Colonic mucosa (tissue), 4 donors: Measurements from ENCODE around the gene NOP9. TPM values are rescaled to one million over a fixed set of nuclear protein-coding genes. Genes with fewer than 3 reads are reported as not detected.

ENCODE experiments used
- DNase-seq: peaks from one replicate; pipeline ENCODE4 v3.0.0-alpha.2; 2020
- H3K27ac ChIP-seq: fragments of 200-600 bp; one replicate; pipeline ENCODE4 v1.8.0; 2021
- H3K27me3 ChIP-seq: fragments of 200-600 bp; one replicate; pipeline ENCODE4 v1.8.0; 2021
- H3K36me3 ChIP-seq: fragments of 200-600 bp; one replicate; pipeline ENCODE4 v1.8.0; 2021
- H3K4me1 ChIP-seq: fragments of 200-600 bp; one replicate; pipeline ENCODE4 v1.8.0; 2021; ENCODE audit warnings: mild to moderate bottlenecking
- H3K4me3 ChIP-seq: fragments of 200-600 bp; one replicate; pipeline ENCODE4 v1.8.0; 2021
- H3K9ac ChIP-seq, 2 donors: one replicate each; pipeline ENCODE4 v1.7.0; 2013; ENCODE audit warnings: control low read depth in 2 of 2, low read depth in 2 of 2, low read length in 2 of 2
- H3K9me3 ChIP-seq: fragments of 200-600 bp; one replicate; pipeline ENCODE4 v1.8.0; 2021
- CTCF ChIP-seq: fragments of 200-600 bp; IDR thresholded peaks from one replicate; pipeline ENCODE4 v1.8.0; 2022; ENCODE audit warnings: antibody characterized with exemption, mild to moderate bottlenecking
- intact Hi-C: fragments of 100-400 bp; cut with DNase I; formaldehyde crosslinking; loops from one replicate; pipeline ENCODE4 v1.14.1; 2022
- total RNA-seq, 2 donors: library from RNA; stranded (reverse); fragmentation: NEBNext Ultra II Directional in 1 of 2; extraction: Animal tissue kit (Norgen Biotek cat#: 25700) in 1 of 2; gene quantifications; one replicate each; pipeline ENCODE4 v1.2.1, GENCODE V29; 2021
- donor health status: healthy.
- donor health status: DM: no; HTN: no; CAD: no.
- donor health status: DM: no; HTN: no; CAD: no.

Gene NOP9
- total RNA-seq, 2 donors from 2014 or later, result 23.8 to 49.8 TPM

DNA sequence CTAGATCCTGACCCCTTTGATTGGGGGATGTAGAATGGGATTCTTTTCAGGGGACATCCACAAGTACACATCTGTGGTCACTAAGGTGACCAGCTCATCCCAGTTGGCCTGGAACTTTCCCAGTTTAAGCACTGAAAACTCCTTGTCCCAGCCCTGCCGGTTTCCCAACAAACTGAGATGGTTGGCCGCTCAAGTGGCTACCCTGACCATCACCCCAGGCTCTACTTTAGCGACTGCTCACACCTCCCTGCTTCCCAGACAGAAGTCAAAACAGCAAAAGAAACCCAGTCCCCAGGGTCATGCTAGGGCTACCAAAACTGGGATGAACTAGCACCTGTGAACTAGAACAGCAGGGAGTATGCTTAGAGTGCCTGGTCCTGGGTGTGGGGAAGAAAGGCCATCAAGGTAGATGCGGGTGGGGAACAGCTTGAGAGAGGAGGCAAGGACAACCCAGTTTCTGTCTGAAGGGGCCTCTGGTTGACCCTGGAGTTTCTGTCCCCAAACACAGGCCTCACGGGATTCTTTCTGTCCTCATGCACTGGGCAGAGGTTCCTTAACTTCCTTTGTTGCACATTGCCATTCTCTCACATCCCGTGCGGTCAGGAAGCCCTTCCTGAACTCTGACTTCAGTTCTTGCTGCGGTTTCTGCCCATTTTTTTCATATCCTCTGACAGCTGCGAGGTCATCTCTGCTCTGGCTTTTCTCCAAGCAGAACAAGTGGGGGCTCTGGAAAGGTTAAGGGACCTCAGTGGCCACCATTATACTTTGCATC lies 13.3 kb downstream of the NOP9 start:
- intact Hi-C loops, result no loop called here
- Histone ChIP-seq H3K4me3 (no peak overlapping the region), H3K9ac (peak overlapping the region in 1 of 2 donors; percentile 64), H3K27ac (peak overlapping the region; percentile 62), H3K36me3 (no peaks in the 10 kb centered on the region), H3K27me3 (no peaks in the 10 kb centered on the region), H3K4me1 (peaks cover 13% of the 10 kb centered on the region), H3K9me3 (no peaks in the 10 kb centered on the region)
- DNase-seq, result no peak
- TF ChIP-seq CTCF, result no peak

DNA sequence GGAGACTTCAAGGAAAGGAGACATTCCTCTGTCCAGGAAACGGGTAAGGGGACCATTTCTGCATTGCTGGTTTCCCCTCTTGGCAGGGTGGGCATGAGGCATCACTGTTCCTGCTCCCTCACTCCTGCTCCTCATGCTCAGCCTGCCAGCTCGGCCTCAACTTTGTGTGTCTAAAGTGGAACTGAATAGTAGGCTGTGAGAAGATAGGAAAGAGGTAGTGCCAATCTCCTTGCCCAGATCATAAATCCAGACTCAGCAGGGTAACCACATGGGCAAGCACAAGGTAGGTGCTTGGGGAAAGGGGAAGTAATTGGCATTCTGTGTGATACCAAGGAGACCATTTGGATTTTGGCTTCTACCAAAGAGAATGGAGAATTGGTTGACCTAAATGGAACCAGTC lies 14.3 kb downstream of the NOP9 start:
- Histone ChIP-seq H3K9me3 (no peaks in the 10 kb centered on the region), H3K9ac (peak overlapping the region in 1 of 2 donors; percentile 27), H3K4me3 (no peak overlapping the region), H3K27me3 (no peaks in the 10 kb centered on the region), H3K36me3 (no peaks in the 10 kb centered on the region), H3K4me1 (peaks cover 13% of the 10 kb centered on the region), H3K27ac (peak overlapping the region; percentile 62)
- no peak for DNase-seq
- intact Hi-C loops, result no loop called here
- no peak for TF ChIP-seq CTCF

DNA sequence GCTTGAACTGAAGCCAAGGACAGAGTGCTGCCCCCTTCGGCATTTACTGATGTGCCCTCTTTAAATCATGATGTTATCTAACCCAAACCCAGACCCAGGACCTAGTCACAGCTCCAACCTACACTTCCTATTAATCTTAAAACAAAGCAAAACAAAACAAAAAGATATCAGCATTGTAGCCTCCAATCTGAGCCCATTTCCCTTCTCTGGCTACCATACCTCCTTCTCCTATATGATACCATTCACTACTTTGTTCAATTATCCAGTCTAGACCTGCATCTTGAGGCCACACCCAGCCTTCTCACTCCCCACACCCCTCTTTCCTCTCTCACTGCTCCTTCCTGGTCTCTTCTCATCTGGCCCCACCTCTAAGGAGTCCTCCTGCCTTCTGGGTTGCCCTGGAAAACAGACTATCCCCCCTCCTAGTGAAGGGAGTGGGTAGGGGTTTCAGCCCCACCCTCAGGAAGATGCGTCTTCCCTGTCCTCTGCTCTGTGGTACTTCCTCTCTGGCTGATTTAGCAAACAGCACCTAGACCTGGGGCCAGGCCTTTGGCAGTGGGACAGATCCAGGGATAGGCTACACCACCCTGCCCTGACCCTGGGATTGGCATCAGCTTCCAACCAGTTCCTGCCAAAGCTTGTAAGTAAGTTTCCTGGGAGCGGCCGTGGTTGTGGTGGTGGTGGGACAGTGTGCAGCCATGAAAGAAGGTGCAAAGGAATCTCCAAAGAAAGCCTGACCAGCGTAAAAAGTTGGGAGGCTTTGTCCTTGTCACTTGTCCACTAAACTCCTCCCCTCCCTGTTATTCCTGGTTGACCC lies 14.9 kb downstream of the NOP9 start:
- H3K36me3 ChIP-seq, result no peaks in the 10 kb centered on the region
- no peak overlapping the region for H3K27ac ChIP-seq
- DNase-seq, result no peak
- intact Hi-C loops, result no loop called here
- TF ChIP-seq CTCF, result no peak
- H3K9me3 ChIP-seq, result no peaks in the 10 kb centered on the region
- H3K27me3 ChIP-seq, result no peaks in the 10 kb centered on the region
- H3K9ac ChIP-seq, result no peak overlapping the region
- peaks cover 13% of the 10 kb centered on the region for H3K4me1 ChIP-seq
- H3K4me3 ChIP-seq, result no peak overlapping the region

DNA sequence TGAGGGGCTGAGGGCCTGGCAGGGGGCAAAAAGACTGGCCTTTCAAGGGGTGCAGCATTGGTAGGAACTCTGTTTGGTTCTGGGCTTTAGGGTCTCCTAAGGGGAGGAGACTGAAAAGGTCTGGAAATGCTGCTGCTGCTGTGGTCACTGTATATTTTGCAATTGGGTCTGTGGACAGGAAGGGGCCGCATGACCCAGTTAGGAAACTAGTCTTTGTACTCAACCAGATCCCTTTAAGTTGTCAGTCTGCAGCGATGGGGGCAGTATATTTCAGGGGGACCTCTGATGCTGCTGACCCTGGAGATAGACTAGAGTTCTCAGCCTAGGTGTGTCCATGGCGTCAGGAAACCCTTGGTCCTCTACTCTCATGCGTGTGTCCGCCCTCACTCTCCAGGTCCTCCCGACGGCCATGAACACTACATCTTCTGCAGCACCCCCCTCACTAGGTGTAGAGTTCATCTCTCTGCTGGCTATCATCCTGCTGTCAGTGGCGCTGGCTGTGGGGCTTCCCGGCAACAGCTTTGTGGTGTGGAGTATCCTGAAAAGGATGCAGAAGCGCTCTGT lies 15.7 kb downstream of the NOP9 start:
- H3K9me3 ChIP-seq, result no peaks in the 10 kb centered on the region
- H3K4me3 ChIP-seq, result peak overlapping the region; percentile 2
- TF ChIP-seq CTCF, result no peak
- H3K36me3 ChIP-seq, result no peaks in the 10 kb centered on the region
- H3K27me3 ChIP-seq, result no peaks in the 10 kb centered on the region
- peaks cover 6% of the 10 kb centered on the region for H3K4me1 ChIP-seq
- intact Hi-C loops, result no loop called here
- no peak for DNase-seq
- no peak overlapping the region for H3K27ac ChIP-seq
- H3K9ac ChIP-seq, result peak overlapping the region in 1 of 2 donors; percentile 23

- Histone ChIP-seq H3K36me3 (no peaks in the 10 kb centered on the region), H3K4me3 (peak overlapping the region; percentile 2), H3K4me1 (peaks cover 5% of the 10 kb centered on the region), H3K27me3 (no peaks in the 10 kb centered on the region), H3K9ac (peak overlapping the region in 1 of 2 donors; percentile 23), H3K27ac (peak overlapping the region; percentile 42), H3K9me3 (no peaks in the 10 kb centered on the region)
- peak; percentile 73 for DNase-seq
- TF ChIP-seq CTCF, result peak; percentile 19
- intact Hi-C loops, result no loop called here
These were observed 16.4 kb downstream of the NOP9 start for GRCh38 chr14:24315807-24316596.
